A673 (cell line): ENCODE results near the gene PDE8A.

Source experiments
- EZH2 ChIP-seq: fragments of 200-600 bp; sonication (generic); IDR thresholded peaks from 2 replicates; pipeline ENCODE4 v1.6.1; 2017; ENCODE audit warnings: borderline replicate concordance, low read depth, mild to moderate bottlenecking, mixed read lengths, antibody characterized with exemption, low read length; ENCODE audit not compliant: poor library complexity, severe bottlenecking
- TF ChIP-seq, protein P1 (sequence below): fragments of 300-800, 200-600 bp; sonication (generic); conservative IDR thresholded peaks from 2 replicates; pipeline ENCODE4 v1.5.1; 2017; ENCODE audit warnings: low read depth, mild to moderate bottlenecking, antibody characterized with exemption, low read length, moderate library complexity, mixed read lengths

DNA sequence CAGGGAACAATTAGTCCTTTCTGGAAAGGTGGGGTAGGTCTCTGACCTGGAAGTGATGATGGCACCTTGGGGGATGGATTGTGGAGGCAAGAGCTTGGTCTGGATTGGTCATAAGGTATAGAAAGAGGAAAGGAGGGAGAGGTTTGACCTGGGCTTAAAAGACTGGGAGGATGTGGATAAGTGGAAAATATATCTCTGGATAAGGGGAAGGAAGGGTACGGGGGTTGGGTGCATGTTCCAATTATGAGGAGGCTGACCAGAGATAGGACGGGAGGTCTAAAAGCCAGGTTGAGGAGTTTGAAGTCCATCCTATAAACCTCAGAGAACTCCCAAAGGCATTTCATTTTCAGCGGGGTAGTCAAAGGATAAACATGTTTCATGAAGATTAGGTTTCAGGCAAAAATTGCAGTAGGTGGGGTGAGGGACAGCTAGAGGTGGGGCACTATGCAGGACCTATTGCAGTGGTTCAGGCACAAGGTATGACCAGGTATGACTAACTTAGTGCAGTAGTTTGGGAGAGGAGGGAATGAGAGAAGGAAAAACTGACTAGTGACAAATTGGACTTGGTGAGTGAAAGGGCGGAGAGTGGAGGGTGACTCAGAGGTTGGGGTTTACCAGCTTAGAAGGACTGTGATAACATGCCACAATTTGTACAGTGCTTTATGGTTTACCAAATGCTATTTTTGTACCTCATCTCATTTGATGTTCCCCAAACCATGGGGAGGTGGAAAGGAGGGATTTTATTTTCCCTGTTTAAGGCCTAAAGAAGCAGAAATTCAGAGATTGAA is 10.7 kb downstream of the PDE8A start:
- TF ChIP-seq, protein P1, sequence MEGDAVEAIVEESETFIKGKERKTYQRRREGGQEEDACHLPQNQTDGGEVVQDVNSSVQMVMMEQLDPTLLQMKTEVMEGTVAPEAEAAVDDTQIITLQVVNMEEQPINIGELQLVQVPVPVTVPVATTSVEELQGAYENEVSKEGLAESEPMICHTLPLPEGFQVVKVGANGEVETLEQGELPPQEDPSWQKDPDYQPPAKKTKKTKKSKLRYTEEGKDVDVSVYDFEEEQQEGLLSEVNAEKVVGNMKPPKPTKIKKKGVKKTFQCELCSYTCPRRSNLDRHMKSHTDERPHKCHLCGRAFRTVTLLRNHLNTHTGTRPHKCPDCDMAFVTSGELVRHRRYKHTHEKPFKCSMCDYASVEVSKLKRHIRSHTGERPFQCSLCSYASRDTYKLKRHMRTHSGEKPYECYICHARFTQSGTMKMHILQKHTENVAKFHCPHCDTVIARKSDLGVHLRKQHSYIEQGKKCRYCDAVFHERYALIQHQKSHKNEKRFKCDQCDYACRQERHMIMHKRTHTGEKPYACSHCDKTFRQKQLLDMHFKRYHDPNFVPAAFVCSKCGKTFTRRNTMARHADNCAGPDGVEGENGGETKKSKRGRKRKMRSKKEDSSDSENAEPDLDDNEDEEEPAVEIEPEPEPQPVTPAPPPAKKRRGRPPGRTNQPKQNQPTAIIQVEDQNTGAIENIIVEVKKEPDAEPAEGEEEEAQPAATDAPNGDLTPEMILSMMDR = no peak
- no peak for TF ChIP-seq EZH2
